ENCODE measurements around the gene TSTD1.

The TSTD1 gene, protein sequence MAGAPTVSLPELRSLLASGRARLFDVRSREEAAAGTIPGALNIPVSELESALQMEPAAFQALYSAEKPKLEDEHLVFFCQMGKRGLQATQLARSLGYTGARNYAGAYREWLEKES

DNA sequence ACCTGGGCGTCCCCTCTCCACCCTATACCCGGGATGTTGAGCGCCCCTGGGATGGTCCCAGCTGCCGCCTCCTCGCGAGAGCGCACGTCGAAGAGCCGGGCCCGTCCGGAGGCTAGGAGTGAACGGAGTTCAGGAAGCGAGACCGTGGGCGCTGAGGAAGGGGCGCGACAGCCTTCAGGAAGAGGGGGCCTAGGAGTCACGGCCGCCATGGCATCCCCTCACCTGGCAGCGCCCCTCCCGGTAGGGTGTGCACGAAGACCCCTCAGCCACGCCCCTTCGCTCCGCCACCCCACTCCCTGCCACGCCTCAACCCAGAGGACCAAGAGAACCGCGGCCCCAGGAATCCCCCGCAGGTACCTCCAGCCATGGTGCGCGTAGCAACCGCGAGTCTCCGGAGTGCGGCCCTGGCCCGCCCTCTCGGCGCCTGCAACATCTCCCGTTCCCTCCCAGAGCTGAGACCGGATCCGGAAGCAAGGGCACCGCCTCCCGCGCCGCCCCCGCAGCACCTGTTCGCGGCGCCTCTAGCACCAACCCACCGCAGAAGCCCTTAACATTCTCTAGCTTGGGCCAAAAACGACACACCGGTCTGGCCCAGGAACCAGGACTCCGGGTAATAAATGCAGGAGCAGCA is at the start of gene TSTD1:
Gene TSTD1 (minus strand): TSS at position 442 of the 631 bp plus-strand sequence. CDS start 75 bp downstream, at position 367.
- DNase-seq = peak; percentile 71

- DNase-seq = no peak
Observed at GRCh38 chr1:161086457-161086856, 47.7 kb upstream of the TSTD1 start.

DNA sequence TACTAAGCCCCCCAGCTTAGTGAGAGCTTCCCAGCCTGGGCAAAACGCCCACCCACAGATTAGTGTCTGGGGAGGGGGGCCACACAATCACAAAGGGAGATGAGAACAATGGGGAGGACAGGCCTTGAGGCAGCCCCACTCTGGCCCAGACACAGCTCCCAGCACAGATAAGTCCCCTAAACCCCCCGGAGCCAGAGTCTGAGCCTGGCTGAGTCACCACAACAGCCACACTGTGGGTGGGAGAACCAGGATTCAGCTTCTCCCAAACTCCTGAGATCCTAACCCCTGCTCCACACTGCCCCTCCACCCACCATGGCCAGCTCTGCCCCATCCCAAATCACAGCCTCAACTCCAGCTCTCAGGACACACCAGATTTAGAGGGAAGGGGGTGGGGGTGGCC is 46.4 kb upstream of the TSTD1 start:
- no peak for DNase-seq

- no peak for DNase-seq
Observed at GRCh38 chr1:161084597-161084988, 45.8 kb upstream of the TSTD1 start.

DNA sequence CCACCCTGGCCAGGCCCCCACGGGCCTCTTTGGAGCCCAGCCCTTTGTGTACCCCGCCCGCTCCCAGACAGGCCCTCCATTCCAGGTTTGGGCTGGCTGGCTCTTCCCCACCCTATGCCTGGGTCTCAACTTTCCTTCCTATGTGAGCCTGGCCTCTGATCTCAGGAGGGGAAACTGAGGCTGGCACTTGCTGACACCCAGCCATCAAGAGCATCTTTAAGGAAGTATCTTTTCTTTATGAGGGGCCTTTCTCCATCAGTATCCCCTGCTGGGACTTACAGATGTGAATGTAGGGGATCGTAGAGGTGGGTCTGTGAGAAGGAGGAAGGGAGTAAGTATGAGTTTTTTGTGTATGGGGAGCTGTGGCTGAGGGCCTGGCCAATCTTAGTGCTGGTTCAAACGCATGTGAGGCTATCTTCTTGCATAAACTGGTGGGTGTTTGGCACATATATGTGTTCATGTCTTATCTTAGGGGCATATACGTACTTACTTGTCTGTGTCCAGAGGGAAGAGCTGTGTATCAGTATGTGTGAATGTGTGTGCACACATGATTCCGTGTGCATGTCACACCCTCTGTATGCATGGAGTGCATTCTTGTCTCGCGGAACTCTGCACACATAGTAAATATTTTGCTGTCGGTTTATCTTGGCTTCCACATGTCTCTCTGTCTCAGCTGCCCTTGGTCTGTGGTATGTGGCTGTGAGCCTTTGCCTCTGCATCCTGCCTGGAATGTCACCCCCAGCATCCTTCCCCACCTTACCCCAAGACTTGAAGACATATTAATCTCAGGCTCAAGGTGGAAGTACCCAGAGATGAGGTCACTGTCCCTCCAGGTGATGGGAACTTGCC is 45.2 kb upstream of the TSTD1 start:
- DNase-seq = no peak

DNA sequence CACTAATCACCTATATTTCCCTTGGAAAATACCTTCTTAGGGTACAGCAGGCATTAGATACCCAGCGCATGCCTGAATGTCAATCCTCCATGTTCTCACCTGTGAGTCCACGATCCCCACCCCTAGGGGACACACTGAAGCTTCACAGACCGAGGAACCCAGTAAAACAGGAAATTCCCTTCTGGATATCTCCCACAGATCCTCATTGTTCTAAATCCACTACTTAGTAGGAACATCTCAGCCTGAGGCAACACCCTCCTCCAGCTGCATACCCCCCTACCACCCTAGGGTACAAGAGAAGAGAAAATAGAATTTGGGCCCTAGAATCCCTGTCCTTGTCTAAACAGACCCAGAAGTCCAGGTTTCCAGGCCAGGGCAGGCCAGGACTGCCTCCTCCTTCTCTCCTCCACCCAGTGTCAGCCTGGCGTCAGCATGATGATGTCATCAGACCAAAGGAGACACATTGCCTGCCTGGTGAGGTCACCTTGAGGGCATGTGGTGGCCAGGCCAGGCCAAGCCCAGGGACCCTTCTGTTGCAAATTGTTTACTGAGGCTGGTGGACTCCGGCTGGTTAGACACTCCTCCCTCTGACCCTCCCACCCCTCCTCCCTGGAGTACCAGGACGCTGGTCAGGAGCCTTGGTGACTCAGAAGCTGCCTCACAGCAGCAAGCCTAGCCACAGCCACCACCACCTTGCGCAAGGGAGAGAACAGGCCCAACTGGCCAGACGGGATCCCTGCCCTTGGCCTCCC is 44.4 kb upstream of the TSTD1 start:
- DNase-seq = no peak

DNA sequence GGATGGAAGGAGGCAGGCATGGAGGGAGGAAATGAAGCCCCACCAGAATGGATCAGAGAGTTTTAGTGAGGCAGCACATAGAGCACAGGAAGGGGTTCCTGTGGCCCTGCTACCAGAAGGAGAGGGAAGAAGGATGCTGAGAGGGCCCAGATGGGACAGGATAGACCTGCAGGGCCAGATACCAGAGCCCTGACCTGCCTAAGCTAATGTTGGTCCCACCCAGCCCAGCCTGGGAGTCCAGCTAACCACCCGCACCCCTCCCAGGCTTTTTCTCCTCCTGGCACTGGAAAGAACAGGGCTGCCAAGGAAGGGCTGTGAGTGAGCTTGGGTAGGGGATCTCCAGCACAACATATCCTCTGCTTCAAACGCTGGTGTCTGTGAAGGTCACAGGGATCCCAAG is 43.7 kb upstream of the TSTD1 start:
- no peak for DNase-seq

GRCh38 chr1:161081519-161081918 is 42.8 kb upstream of the TSTD1 start:
- DNase-seq = no peak

GRCh38 chr1:161080441-161081405 is 42.0 kb upstream of the TSTD1 start:
- no peak for DNase-seq

DNA sequence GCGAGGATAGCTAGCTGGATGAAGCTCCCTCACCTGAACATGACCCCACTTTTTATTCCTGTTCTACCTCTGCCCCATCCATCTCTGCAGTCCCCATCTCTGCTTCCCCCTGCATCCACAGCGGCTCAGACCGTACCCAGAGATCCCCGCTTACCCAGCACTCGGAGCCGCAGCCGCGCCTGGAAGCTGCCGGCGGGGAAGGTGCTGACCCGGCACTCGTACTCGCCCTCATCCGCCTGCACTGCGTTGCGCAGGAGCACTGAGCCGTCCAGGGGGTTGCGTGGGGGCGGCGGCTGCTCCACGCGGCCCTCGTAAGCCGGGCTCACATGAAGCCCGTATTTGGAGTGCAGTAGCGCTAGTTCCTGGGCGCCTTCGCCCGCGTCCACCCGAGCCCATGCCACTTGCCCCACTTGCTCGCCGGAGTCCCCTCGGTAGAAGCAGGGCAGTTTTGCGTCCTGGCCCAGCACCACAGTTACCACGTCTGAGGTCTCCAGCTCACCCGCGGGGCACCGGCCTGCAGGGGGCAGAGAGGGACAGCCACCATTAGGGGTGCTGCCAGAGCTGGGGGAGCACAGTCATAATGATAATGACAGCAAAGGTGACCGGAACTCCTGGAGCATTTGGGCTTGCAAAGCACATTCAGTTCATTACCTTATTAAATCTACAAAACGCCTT is 40.8 kb upstream of the TSTD1 start:
- DNase-seq = no peak

GRCh38 chr1:161077426-161077825 is 38.7 kb upstream of the TSTD1 start:
- DNase-seq = no peak

DNA sequence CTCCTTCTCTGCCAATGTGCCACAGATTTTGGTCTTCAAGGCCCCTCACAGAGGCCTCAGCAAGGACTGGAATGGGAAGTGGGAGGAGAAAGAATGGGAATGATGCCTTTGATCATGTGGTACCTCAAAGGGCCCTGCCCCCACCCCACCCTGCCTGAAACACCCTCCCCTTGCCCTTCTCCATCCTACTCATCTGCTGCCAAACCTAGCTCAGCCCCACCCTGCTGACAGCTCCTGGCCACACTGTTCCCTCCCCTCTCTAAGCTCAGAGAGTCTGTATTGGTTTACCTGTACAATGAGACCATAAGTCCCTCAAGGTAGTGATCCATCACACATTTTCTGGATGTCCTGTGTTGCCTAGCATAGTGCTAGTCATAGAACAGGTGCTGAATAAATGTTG is 37.6 kb upstream of the TSTD1 start:
- no peak for DNase-seq

GRCh38 chr1:161074676-161075368 is 36.1 kb upstream of the TSTD1 start:
- no peak for DNase-seq

DNA sequence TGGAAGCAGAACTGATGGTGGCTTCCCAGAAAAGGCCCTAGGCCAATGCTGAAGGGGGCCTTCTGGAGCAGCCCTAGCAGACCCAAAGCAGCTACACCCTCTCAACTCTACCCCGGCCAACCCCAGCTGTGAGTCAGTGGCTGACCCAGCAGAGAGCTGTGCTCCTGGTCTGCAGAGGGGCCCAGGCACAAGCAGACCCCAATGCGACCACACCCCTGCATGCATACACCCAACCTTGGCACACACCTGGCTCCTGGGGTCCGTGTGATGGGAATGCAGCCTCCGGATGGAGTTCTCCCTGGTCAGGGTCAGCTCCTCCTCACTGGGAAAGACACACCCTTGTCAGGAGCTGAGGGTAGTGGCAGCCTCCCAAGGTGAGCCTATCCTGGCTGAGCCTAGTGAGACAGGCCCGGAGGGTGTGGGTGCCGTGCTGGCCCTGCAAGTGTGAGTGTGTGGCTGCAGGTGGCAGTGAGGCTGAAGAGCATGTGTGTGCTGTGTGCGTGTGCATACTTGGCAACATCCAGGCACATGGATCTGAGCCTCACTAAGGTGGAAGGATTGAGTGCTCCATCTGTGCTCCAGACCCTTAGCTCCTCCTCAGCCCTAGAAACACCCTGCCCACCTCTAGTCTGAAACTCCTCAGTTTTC is 34.8 kb upstream of the TSTD1 start:
- DNase-seq = no peak

DNA sequence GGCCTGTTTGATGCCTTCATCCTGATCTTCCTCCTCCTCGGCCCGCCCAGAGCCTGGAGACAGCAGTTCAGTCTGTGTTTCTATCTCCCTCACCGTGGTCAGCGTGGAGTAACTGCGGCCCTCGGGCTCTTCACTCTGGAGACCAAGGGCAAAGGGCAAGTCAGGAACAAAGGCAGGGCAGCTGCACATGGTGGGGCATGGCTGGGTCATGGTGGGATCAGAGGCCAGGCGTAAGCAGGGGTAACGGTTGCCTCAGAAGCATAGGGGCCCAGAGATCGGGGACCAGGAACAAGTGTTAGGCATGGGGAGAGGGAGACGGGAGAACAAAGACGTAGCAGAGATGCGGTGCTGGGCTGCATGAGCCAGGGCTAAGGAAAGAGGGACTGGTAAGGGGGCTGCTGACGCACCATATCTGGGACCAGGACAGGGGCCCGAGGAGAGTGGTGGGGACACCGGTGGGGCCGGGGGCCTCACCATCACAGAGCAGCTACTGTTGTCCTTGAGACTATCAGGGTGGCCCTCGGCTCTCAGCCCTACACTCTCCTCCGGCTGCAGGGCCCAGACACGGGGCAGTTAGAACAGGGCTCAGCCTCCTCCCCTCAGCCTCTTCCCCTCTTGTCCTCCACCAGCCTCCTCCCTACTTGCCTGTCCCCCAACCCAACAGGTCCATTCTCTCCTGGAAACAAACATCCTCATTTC is 34.1 kb upstream of the TSTD1 start:
- DNase-seq = no peak

DNA sequence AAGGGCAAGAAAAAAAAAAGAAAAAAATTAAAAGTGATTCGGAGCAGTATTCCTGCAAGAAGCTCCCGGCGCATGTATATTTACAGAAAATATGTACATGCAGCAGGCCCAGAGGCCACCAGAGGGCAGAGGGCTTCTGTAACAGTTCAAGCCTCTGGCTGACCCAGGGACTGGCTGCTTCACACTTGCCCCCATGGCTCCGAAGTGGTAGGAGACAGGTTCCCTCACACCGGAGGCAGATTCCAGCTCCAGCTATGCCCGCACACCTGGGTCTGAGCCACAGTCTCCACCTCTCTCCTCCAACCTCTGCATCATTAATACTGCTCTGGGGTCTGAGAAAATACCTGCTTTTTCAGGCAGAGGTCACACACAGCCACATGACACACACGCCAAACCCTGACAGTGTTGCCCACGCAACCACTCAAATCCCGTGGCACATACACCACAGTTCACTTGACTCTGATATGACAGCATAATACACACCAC is 33.2 kb upstream of the TSTD1 start:
- DNase-seq = no peak

DNA sequence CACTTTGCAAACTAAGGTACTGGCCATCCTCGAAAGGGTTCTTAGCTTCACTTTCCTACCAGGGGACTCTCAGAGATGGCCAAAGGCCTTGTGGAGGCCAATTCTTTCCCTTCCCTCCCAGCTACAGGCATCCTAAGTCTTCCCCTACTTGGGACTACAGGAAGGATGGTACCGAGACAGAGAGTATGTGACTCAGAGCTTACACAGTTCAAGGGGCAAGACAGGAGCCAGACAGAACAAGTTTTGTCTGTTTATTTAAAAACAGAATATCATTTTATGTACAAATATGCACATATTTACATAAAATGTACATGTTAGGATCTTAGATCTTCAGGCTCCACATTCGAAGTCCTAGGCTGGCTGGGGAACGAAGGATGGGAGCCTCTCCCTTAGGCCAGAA is 32.0 kb upstream of the TSTD1 start:
- DNase-seq = no peak

GRCh38 chr1:161069731-161070270 is 31.0 kb upstream of the TSTD1 start, which contains the start of gene ARHGAP30:
ARHGAP30 (minus strand) TSS chr1:161069891; CDS start chr1:161069624, 267 bp downstream.
- no peak for DNase-seq

DNA sequence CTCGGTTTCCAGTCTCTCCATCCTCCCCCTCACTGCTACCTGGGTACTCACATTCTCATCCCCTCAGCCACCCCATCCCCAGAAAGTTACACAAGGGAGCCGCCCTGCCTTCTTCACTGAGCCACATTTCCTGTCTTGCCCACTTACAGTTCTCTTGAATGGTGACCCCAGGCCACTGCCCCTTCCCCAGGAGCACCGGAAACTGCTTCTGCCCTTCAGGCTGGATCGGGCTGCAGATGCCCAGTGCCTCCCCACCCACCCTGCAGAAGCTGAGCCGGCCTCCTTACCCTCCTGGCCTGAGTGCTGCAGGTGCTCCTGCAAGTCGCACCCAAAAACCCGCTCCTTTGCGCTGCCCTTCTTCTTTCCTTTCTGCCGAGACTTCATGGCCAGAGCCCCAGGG is 30.5 kb upstream of the TSTD1 start:
- DNase-seq = no peak
